Smooth muscle cell (in vitro differentiated cells): ENCODE results near the gene MPND. TPM values are rescaled to one million over a fixed set of nuclear protein-coding genes. Genes with fewer than 3 reads are reported as not detected.

Experiments used
- DNase-seq: peaks from one replicate; lab custom pipeline; 2025; ENCODE audit not compliant: unreplicated experiment; lab: John Stamatoyannopoulos, UW
- H2AFZ ChIP-seq: fragments of 200-600 bp; sonication (generic); 2 replicates; pipeline ENCODE4 v1.6.0; 2016; ENCODE audit warnings: antibody characterized with exemption, low read depth, mild to moderate bottlenecking
- H3F3A ChIP-seq: fragments of 200-600 bp; sonication (generic); 2 replicates; pipeline ENCODE4 v1.6.0; 2017; ENCODE audit warnings: antibody characterized with exemption, low read depth
- H3K27ac ChIP-seq: fragments of 200-600 bp; sonication (generic); 2 replicates; pipeline ENCODE4 v1.5.1; 2016; ENCODE audit warnings: low read depth, mild to moderate bottlenecking
- H3K27me3 ChIP-seq: fragments of 200-600 bp; sonication (generic); 2 replicates; pipeline ENCODE4 v1.6.1; 2016; ENCODE audit warnings: low read depth, mild to moderate bottlenecking
- H3K36me3 ChIP-seq: fragments of 200-600 bp; sonication (generic); 2 replicates; pipeline ENCODE4 v1.5.1; 2016; ENCODE audit warnings: low read depth
- H3K4me1 ChIP-seq: fragments of 200-600 bp; sonication (generic); 2 replicates; pipeline ENCODE4 v1.5.1; 2016; ENCODE audit warnings: low read depth
- H3K4me2 ChIP-seq: fragments of 200-600 bp; sonication (generic); 2 replicates; pipeline ENCODE4 v1.6.0; 2016; ENCODE audit warnings: mild to moderate bottlenecking
- H3K4me3 ChIP-seq: fragments of 200-600 bp; sonication (generic); 2 replicates; pipeline ENCODE4 v1.5.1; 2016; ENCODE audit warnings: mild to moderate bottlenecking
- H3K79me2 ChIP-seq: fragments of 200-600 bp; sonication (generic); 2 replicates; pipeline ENCODE4 v1.6.0; 2016; ENCODE audit warnings: low read depth, mild to moderate bottlenecking
- H3K9ac ChIP-seq: fragments of 200-600 bp; sonication (generic); 2 replicates; pipeline ENCODE4 v1.6.0; 2016; ENCODE audit warnings: low read depth
- H3K9me3 ChIP-seq: fragments of 200-600 bp; sonication (generic); replicated peaks from 2 replicates; pipeline ENCODE4 v1.5.1; 2016; ENCODE audit warnings: low read depth
- H4K20me1 ChIP-seq: fragments of 200-600 bp; sonication (generic); 2 replicates; pipeline ENCODE4 v1.6.0; 2016; ENCODE audit warnings: low read depth
- WGBS: methylation state at CpG from one replicate; pipeline ENCODE4 v1.1.7; 2016; ENCODE audit warnings: low lambda C conversion rate; 5-methylcytosine and 5-hydroxymethylcytosine counted together
- polyA plus RNA-seq: library from polyadenylated mRNA; unstranded; fragments of >200 nt; fragmentation: Nextera tagmentation; extraction: Ambion mirVana; gene quantifications from 2 replicates; pipeline ENCODE4 v1.2.1, GENCODE V29; 2016
- total RNA-seq: library from RNA; depleted of rRNA; stranded (reverse); fragments of >200 nt; gene quantifications from 2 replicates; pipeline ENCODE4 v1.2.3, GENCODE V29; 2014
- TF ChIP-seq, protein P1 (sequence below): fragments of 200-600 bp; sonication (generic); IDR thresholded peaks from 2 replicates; pipeline ENCODE4 v1.5.1; 2017; ENCODE audit warnings: borderline replicate concordance, mild to moderate bottlenecking, antibody characterized with exemption; ENCODE audit not compliant: insufficient read depth, poor library complexity, severe bottlenecking

MPND gene
- total and polyA plus RNA-seq, 2 experiments from 2014 or later = 3.9 to 10.9 TPM

DNA sequence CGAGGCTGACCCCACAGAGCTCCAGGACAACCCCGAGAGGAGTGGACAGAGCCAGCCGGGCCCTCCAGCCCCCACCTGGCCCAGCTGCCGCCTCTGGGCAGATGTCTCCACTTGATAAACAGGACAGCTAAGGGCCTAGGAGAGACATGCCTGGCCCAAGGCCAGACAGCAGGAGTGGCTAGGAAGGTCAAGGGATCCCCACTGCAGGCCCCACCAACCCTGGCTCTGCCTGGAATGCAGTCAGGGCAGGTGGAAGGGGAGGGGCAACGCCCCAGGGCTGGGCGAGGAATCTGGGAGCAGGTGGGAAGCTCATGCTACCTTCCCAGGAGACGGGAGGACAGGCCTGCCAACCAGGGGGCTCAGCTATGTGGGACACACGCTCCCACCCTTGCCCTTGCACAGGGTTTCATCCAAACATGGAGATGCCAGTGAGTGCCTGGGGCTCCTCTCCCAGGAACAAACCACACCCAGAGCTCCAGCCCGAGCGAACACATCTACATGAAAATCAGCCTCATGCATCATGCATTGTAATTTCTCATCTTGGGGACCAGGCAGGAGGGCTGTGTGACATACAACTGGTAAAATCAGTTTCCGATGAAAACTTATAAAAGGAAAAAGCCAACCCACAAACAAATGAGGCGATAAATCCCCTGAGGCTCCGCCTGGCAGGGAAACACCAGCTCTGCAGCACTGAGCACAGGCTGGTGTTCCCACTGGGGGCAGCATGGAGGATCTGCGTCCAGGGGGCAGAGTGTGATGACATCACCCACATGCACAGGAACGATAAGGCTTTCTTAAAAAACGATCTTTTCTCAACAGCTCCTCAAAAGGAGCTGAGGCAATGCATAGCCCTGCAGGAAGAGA lies 32.0 kb downstream of the MPND start:
- Histone ChIP-seq H3K4me2 (peak overlapping the region; percentile 53), H3K9ac (peak overlapping the region; percentile 59), H3K27ac (peak overlapping the region; percentile 95), H3F3A (peaks cover 43% of the 10 kb centered on the region), H3K79me2 (peaks cover 73% of the 10 kb centered on the region), H2AFZ (no peak overlapping the region), H3K27me3 (no peaks in the 10 kb centered on the region), H4K20me1 (peaks cover 100% of the 10 kb centered on the region), H3K4me3 (no peak overlapping the region), H3K9me3 (no peaks in the 10 kb centered on the region), H3K4me1 (peaks cover 48% of the 10 kb centered on the region), H3K36me3 (no peaks in the 10 kb centered on the region)
- 30% methylated on average over 16 of the region's 16 CpGs for WGBS
- peak; percentile 23 for DNase-seq
- TF ChIP-seq, protein P1, sequence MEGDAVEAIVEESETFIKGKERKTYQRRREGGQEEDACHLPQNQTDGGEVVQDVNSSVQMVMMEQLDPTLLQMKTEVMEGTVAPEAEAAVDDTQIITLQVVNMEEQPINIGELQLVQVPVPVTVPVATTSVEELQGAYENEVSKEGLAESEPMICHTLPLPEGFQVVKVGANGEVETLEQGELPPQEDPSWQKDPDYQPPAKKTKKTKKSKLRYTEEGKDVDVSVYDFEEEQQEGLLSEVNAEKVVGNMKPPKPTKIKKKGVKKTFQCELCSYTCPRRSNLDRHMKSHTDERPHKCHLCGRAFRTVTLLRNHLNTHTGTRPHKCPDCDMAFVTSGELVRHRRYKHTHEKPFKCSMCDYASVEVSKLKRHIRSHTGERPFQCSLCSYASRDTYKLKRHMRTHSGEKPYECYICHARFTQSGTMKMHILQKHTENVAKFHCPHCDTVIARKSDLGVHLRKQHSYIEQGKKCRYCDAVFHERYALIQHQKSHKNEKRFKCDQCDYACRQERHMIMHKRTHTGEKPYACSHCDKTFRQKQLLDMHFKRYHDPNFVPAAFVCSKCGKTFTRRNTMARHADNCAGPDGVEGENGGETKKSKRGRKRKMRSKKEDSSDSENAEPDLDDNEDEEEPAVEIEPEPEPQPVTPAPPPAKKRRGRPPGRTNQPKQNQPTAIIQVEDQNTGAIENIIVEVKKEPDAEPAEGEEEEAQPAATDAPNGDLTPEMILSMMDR = peak; percentile 15

DNA sequence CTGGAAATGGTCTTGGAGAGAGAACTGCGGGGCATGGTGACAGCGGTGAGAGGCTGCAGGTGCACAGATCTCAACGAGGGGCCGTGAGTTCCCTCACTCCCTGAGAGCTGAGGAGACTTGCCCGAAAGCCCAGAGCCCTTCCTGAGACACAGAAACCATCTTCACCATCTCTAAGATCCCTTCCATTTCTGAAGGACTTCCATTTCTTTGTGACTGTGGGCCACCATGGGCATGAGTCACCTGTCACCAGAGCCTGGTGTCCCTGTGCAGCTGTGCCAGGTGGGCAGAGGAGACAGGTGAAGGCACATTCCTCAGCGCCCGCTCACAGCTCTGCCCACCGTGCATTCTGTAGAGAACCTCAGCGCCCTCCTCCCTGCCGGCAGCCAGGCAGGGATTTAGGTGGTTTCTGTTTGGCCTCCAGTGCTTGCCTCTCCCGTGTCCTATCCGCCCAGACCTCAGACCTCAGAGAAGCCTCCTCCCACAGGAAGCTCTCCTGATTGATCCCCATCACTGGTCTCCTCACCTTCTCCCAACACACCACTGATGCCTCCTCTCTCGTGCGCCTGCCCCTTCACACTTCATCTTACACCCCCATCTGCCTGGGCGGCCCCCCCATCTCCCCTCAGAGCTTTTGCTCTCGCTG lies 32.8 kb downstream of the MPND start:
- 74% methylated on average over 16 of the region's 16 CpGs for WGBS
- no peak overlapping the region for H3K4me3 ChIP-seq
- H3K27me3 ChIP-seq = no peaks in the 10 kb centered on the region
- H3K36me3 ChIP-seq = no peaks in the 10 kb centered on the region
- no peak overlapping the region for H2AFZ ChIP-seq
- peak overlapping the region; percentile 53 for H3K4me2 ChIP-seq
- H3K9me3 ChIP-seq = no peaks in the 10 kb centered on the region
- H3K27ac ChIP-seq = peak overlapping the region; percentile 95
- H3K79me2 ChIP-seq = peaks cover 73% of the 10 kb centered on the region
- H3F3A ChIP-seq = peaks cover 43% of the 10 kb centered on the region
- H3K4me1 ChIP-seq = peaks cover 47% of the 10 kb centered on the region
- DNase-seq = no peak
- no peak overlapping the region for H3K9ac ChIP-seq
- TF ChIP-seq, protein P1 = no peak
- peaks cover 100% of the 10 kb centered on the region for H4K20me1 ChIP-seq

DNA sequence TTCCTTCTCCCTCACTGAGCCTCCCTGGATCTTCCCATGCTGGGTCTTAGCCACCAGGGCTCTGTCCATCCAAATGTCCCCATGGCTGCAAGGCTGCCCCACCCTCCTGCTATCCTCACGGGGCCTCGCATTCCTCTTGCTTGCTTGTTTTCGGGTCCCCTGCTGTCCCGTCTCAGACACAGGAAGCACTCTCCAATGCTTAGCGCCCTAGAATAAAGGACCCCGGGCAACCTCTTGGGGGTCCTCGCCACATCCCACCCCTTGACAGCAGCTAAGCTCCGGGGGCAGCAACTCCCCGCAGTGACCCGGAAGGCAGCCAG lies 33.3 kb downstream of the MPND start:
- Histone ChIP-seq H3K4me3 (no peak overlapping the region), H3K27ac (peak overlapping the region; percentile 95), H4K20me1 (peaks cover 98% of the 10 kb centered on the region), H3K27me3 (no peaks in the 10 kb centered on the region), H3K9me3 (no peaks in the 10 kb centered on the region), H3K36me3 (no peaks in the 10 kb centered on the region), H3K9ac (no peak overlapping the region), H2AFZ (no peak overlapping the region), H3K4me2 (peak overlapping the region; percentile 53), H3K79me2 (peaks cover 71% of the 10 kb centered on the region), H3K4me1 (peaks cover 42% of the 10 kb centered on the region), H3F3A (peaks cover 43% of the 10 kb centered on the region)
- TF ChIP-seq, protein P1 = no peak
- no peak for DNase-seq
- WGBS = 81% methylated on average over 10 of the region's 10 CpGs
